ENCODE data around the gene SLC38A4.

Gene SLC38A4

DNA sequence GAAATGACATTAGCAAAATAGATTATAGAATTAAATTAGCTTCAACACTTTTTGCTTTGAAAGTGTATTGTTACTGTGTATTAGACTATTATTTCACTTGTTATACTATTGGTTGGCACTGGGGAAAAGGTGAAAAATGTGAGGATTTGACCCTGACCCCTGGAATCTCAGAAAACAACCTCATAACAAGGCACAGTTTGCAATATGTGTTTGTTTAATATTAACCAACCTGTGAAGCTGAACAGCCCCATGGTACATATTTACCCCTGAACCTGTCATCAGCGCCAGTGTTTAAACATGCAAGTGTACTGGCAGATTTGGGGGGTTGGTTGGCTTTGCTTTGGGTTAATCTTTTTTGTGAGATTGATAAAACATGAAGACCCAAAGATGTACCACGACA lies 11.7 kb downstream of the SLC38A4 start:
- no peak overlapping the region for H3K27ac ChIP-seq (ENCODE audit: low read length)
- H3K9me3 ChIP-seq (ENCODE audit: insufficient read depth, low read length): no peaks in the 10 kb centered on the region
- H3K79me2 ChIP-seq (ENCODE audit: low read length): no peaks in the 10 kb centered on the region
- no peaks in the 10 kb centered on the region for H3K27me3 ChIP-seq (ENCODE audit: low read depth, low read length)
- no peak overlapping the region for H2AFZ ChIP-seq (ENCODE audit: low read depth, low read length)
- no peak overlapping the region for H3K4me2 ChIP-seq (ENCODE audit: low read length)
- no peak for TF ChIP-seq EZH2phosphoT487 (IDR thresholded peaks at IDR 0.05; ENCODE audit: low read depth)
- TF ChIP-seq, protein P1, sequence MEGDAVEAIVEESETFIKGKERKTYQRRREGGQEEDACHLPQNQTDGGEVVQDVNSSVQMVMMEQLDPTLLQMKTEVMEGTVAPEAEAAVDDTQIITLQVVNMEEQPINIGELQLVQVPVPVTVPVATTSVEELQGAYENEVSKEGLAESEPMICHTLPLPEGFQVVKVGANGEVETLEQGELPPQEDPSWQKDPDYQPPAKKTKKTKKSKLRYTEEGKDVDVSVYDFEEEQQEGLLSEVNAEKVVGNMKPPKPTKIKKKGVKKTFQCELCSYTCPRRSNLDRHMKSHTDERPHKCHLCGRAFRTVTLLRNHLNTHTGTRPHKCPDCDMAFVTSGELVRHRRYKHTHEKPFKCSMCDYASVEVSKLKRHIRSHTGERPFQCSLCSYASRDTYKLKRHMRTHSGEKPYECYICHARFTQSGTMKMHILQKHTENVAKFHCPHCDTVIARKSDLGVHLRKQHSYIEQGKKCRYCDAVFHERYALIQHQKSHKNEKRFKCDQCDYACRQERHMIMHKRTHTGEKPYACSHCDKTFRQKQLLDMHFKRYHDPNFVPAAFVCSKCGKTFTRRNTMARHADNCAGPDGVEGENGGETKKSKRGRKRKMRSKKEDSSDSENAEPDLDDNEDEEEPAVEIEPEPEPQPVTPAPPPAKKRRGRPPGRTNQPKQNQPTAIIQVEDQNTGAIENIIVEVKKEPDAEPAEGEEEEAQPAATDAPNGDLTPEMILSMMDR (IDR thresholded peaks at IDR 0.05; ENCODE audit: low read depth, low read length): no peak
- H3K36me3 ChIP-seq (replicated peaks; ENCODE audit: low read depth, low read length): no peaks in the 10 kb centered on the region
- H3K9ac ChIP-seq (ENCODE audit: low read length): no peak overlapping the region
- no peaks in the 10 kb centered on the region for H4K20me1 ChIP-seq (ENCODE audit: insufficient read depth, low read length)
- H3K4me3 ChIP-seq (ENCODE audit: low read length): no peak overlapping the region
- no peaks in the 10 kb centered on the region for H3K4me1 ChIP-seq (ENCODE audit: low read length)

DNA sequence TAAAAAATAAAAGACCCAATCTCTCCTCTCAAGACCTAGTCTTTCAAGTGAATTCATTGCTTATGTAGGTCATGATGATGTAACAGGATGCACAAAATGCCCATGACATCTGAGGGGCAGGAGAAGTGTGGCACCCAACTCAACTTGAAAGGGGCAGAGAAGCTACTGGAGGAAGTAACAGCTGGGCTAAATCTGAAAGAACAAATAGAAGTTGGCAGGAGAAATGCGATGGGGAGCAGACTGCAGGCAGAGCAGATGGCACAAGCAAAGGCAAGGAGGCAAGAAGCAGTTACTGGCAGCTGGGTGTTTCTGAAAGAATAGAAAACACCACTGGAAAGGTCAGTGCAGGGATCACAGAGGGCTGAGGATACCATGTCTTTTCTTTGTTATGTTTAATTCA lies 14.6 kb downstream of the SLC38A4 start:
- Histone ChIP-seq H3K4me3 (ENCODE audit: low read length) (no peak overlapping the region), H3K9me3 (ENCODE audit: insufficient read depth, low read length) (no peaks in the 10 kb centered on the region), H3K27ac (ENCODE audit: low read length) (no peak overlapping the region), H3K4me2 (ENCODE audit: low read length) (no peak overlapping the region), H3K9ac (ENCODE audit: low read length) (no peak overlapping the region), H4K20me1 (ENCODE audit: insufficient read depth, low read length) (no peaks in the 10 kb centered on the region), H3K36me3 (replicated peaks; ENCODE audit: low read depth, low read length) (no peaks in the 10 kb centered on the region), H3K79me2 (ENCODE audit: low read length) (no peaks in the 10 kb centered on the region), H3K4me1 (ENCODE audit: low read length) (no peaks in the 10 kb centered on the region), H3K27me3 (ENCODE audit: low read depth, low read length) (no peaks in the 10 kb centered on the region), H2AFZ (ENCODE audit: low read depth, low read length) (no peak overlapping the region)
- no peak for TF ChIP-seq EZH2phosphoT487 (IDR thresholded peaks at IDR 0.05; ENCODE audit: low read depth)
- TF ChIP-seq, protein P1 (IDR thresholded peaks at IDR 0.05; ENCODE audit: low read depth, low read length): no peak

DNA sequence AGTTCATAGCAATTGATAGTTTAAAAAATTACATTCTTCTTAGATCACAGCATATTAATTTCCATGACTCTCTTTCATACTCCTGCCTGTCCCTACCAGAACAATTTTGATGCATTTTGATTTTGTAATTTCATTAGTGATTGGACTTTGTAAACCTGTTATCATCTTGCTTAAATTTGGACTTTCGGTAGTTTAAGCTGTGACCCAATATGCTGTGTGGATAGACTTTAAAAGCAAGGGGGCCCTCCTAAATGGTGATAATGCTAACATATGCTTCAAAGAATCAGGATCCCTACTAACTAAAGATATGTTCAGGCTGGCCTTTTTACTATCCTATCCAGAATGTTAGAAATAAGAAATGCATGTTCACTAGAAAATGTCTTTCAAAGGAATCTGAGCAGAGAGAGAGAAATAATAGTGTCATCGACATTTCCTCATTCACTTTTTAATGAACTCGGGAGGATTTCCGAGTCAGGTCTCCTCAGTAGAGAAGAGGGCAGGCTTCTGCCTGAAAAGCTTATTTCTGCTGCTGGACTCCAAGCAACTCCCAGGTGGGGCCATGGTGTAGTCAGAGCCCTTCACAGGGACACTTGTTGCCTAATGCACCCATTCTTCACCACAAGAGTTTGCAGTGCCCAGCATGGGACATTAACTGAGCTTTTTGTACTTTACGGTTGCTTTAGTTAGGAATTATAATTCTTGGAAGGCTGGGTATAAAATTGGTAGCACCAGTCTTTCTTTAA lies 16.7 kb downstream of the SLC38A4 start:
- Histone ChIP-seq H3K9me3 (ENCODE audit: insufficient read depth, low read length) (no peaks in the 10 kb centered on the region), H4K20me1 (ENCODE audit: insufficient read depth, low read length) (no peaks in the 10 kb centered on the region), H3K9ac (ENCODE audit: low read length) (no peak overlapping the region), H3K27me3 (ENCODE audit: low read depth, low read length) (no peaks in the 10 kb centered on the region), H3K36me3 (replicated peaks; ENCODE audit: low read depth, low read length) (no peaks in the 10 kb centered on the region), H2AFZ (ENCODE audit: low read depth, low read length) (no peak overlapping the region), H3K79me2 (ENCODE audit: low read length) (no peaks in the 10 kb centered on the region), H3K4me1 (ENCODE audit: low read length) (no peaks in the 10 kb centered on the region), H3K4me3 (ENCODE audit: low read length) (no peak overlapping the region), H3K4me2 (ENCODE audit: low read length) (no peak overlapping the region), H3K27ac (ENCODE audit: low read length) (no peak overlapping the region)
- TF ChIP-seq EZH2phosphoT487 (IDR thresholded peaks at IDR 0.05; ENCODE audit: low read depth): no peak
- TF ChIP-seq, protein P1 (IDR thresholded peaks at IDR 0.05; ENCODE audit: low read depth, low read length): no peak

DNA sequence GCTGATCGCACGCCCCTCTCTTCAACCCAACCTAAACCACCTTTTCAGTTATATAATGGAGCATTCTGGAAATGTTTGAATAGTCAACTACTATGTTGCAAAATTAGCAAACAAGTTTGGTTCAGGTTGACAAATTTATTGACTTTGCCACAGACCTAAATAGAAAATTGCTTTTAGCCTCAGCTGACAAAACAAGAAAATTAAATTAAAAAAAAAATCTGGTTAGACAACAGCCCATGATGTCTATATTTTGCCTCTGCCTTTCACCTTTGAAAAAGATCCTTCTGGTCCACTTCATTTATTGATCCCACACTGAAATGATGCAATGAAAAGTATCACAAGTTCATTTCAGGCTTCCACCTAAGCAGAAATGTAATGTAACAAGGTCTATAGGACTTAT lies 17.5 kb downstream of the SLC38A4 start:
- Histone ChIP-seq H3K27ac (ENCODE audit: low read length) (no peak overlapping the region), H2AFZ (ENCODE audit: low read depth, low read length) (no peak overlapping the region), H3K9ac (ENCODE audit: low read length) (no peak overlapping the region), H3K4me2 (ENCODE audit: low read length) (no peak overlapping the region), H3K4me1 (ENCODE audit: low read length) (no peaks in the 10 kb centered on the region), H3K4me3 (ENCODE audit: low read length) (no peak overlapping the region), H3K9me3 (ENCODE audit: insufficient read depth, low read length) (no peaks in the 10 kb centered on the region), H3K36me3 (replicated peaks; ENCODE audit: low read depth, low read length) (no peaks in the 10 kb centered on the region), H3K27me3 (ENCODE audit: low read depth, low read length) (no peaks in the 10 kb centered on the region), H3K79me2 (ENCODE audit: low read length) (no peaks in the 10 kb centered on the region), H4K20me1 (ENCODE audit: insufficient read depth, low read length) (no peaks in the 10 kb centered on the region)
- TF ChIP-seq, protein P1 (IDR thresholded peaks at IDR 0.05; ENCODE audit: low read depth, low read length): no peak
- no peak for TF ChIP-seq EZH2phosphoT487 (IDR thresholded peaks at IDR 0.05; ENCODE audit: low read depth)
